Adrenal gland (tissue), 5 donors: ENCODE data around the gene DPH7.

Experiments used
- POLR2A ChIP-seq, 2 donors: fragments of 450-650 bp; IDR thresholded peaks; one replicate each; pipeline ENCODE4 v1.6.1; 2017; ENCODE audit warnings: antibody characterized with exemption in 2 of 2, mild to moderate bottlenecking in 2 of 2, moderate library complexity in 1 of 2
- TF ChIP-seq, protein P1 (sequence below), 6 experiments: fragments of 450-650 bp in 4 of 6; fragments of 200-600 bp in 2 of 6; sonication (generic) in 1 of 6; IDR thresholded peaks; 1 replicate in 5 of 6; 2 replicates in 1 of 6; pipeline versions ENCODE4 v1.5.1 to v1.8.0; 2016 to 2021; ENCODE audit warnings: antibody characterized with exemption in 6 of 6, mild to moderate bottlenecking in 2 of 6, moderate library complexity in 1 of 6
- donor health status: DM: no; HTN: no; CAD: no.

DNA sequence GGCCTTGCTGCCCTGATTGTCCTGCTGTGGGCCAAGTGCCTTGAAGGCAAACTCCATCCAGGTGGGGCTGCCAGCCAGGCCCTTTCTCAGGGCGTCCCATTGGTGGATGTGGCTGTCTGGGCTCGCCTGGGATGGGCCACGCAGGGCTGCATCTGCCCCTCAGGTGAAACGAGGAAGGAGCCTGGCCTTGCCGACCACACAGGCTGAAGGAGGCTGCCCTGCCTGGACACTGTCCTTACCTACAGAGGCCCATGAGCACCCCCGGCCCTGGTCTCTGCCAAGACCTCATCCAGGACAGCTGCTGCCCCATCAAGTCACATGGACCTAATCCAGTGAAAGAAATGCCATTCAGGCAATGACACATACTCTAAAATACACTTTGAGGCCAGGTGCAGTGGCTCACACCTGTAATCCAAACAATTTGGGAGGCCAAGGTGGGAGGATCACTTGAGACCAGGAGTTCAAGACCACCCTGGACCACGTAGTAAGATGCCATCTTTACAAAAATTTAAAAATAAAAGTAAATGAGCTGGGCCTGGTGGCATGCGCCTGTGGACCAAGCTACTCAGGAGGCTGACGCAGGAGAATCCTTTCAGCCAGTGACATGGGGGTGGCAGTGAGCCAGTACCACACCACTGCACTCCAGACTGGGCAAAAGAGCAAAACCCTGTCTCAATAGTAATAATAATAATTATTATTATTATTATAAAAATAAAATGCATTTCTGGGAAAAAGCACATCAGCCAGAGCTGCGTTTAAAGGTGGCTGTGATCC lies 62.4 kb downstream of the DPH7 start:
- TF ChIP-seq, protein P1, sequence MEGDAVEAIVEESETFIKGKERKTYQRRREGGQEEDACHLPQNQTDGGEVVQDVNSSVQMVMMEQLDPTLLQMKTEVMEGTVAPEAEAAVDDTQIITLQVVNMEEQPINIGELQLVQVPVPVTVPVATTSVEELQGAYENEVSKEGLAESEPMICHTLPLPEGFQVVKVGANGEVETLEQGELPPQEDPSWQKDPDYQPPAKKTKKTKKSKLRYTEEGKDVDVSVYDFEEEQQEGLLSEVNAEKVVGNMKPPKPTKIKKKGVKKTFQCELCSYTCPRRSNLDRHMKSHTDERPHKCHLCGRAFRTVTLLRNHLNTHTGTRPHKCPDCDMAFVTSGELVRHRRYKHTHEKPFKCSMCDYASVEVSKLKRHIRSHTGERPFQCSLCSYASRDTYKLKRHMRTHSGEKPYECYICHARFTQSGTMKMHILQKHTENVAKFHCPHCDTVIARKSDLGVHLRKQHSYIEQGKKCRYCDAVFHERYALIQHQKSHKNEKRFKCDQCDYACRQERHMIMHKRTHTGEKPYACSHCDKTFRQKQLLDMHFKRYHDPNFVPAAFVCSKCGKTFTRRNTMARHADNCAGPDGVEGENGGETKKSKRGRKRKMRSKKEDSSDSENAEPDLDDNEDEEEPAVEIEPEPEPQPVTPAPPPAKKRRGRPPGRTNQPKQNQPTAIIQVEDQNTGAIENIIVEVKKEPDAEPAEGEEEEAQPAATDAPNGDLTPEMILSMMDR (IDR thresholded peaks at IDR 0.05): no peak
- TF ChIP-seq POLR2A (IDR thresholded peaks at IDR 0.05): no peak
